ENCODE measurements around the gene GOLT1A.

The GOLT1A gene

GRCh38 chr1:204255966-204256365, 42.2 kb upstream of the GOLT1A start:
- CTCF ChIA-PET = interaction anchor here (1.1 to 3.6 kb wide), 2 partner anchors 14 to 108 kb away, joined by 3 to 28 read pairs; no protein-coding TSS in a partner anchor
- no peak for TF ChIP-seq CTCF (IDR thresholded peaks at IDR 0.05; ENCODE audit: control extremely low read depth, extremely low read depth, low read depth, missing control alignments)
- POLR2A ChIA-PET = no interaction called here
- no peak for DNase-seq (ENCODE audit: extremely low spot score)

- ChIA-PET POLR2A (no interaction called here), CTCF (interaction anchor here (2.0 kb wide), 1 partner anchor 11 kb away, joined by 8 read pairs; no protein-coding TSS in a partner anchor)
- DNase-seq (ENCODE audit: extremely low spot score) = no peak
These were observed 41.4 kb upstream of the GOLT1A start for GRCh38 chr1:204255225-204255624.

GRCh38 chr1:204254031-204254661, 40.4 kb upstream of the GOLT1A start:
- CTCF ChIA-PET = interaction anchor here (0.9 to 2.0 kb wide), 4 partner anchors 10 to 47 kb away, joined by 3 to 8 read pairs (median 4); no protein-coding TSS in a partner anchor
- DNase-seq (ENCODE audit: extremely low spot score) = no peak
- no peak for TF ChIP-seq CTCF (IDR thresholded peaks at IDR 0.05; ENCODE audit: control extremely low read depth, extremely low read depth, low read depth, missing control alignments)
- POLR2A ChIA-PET = no interaction called here

More at GRCh38 chr1:204255225-204255624, 41.4 kb upstream of the GOLT1A start:
- TF ChIP-seq CTCF (IDR thresholded peaks at IDR 0.05; ENCODE audit: control extremely low read depth, extremely low read depth, low read depth, missing control alignments) = no peak

GRCh38 chr1:204251926-204252689, 38.3 kb upstream of the GOLT1A start:
- ChIA-PET CTCF (no interaction called here), POLR2A (no interaction called here)
- DNase-seq (ENCODE audit: extremely low spot score) = no peak
- TF ChIP-seq CTCF (IDR thresholded peaks at IDR 0.05; ENCODE audit: control extremely low read depth, extremely low read depth, low read depth, missing control alignments) = no peak

- no peak for DNase-seq (ENCODE audit: extremely low spot score)
- CTCF ChIA-PET = no interaction called here
- POLR2A ChIA-PET = no interaction called here
- no peak for TF ChIP-seq CTCF (IDR thresholded peaks at IDR 0.05; ENCODE audit: control extremely low read depth, extremely low read depth, low read depth, missing control alignments)
These were observed 37.5 kb upstream of the GOLT1A start for GRCh38 chr1:204251286-204251685.

- no peak for DNase-seq (ENCODE audit: extremely low spot score)
- TF ChIP-seq CTCF (IDR thresholded peaks at IDR 0.05; ENCODE audit: control extremely low read depth, extremely low read depth, low read depth, missing control alignments) = no peak
- CTCF ChIA-PET = no interaction called here
- POLR2A ChIA-PET = no interaction called here
These were observed 36.7 kb upstream of the GOLT1A start for GRCh38 chr1:204250428-204251030.
